GM12878 (cell line): ENCODE data around the gene GJA10. TPM values are rescaled to one million over a fixed set of nuclear protein-coding genes. Genes with fewer than 3 reads are reported as not detected.

Experiments used
- ATAC-seq: fragments of 200-7000 bp; cut with Tn5 transposase; 3 replicates; pipeline ENCODE4 v1.9.1; 2020; ENCODE audit warnings: mild to moderate bottlenecking, moderate library complexity
- BruUV-seq: library from RNA; stranded (reverse); fragments of 400-500 nt; replicated peaks from 2 replicates; lab custom pipeline; 2021; lab: Mats Ljungman, UMichigan
- CTCF ChIA-PET: fragments of 300-600 bp; sonication (Branson Sonifier 250); formaldehyde crosslinking; extraction: SDS; loops from one replicate; lab custom pipeline; 2021; ENCODE audit warnings: inconsistent platforms; lab: Yijun Ruan, JAX
- POLR2A ChIA-PET: fragments of 350-600 bp; formaldehyde crosslinking; extraction: SDS; loops from one replicate; lab custom pipeline; 2021; ENCODE audit warnings: inconsistent platforms; lab: Charles Lee
- RAD21 ChIA-PET: fragments of 300-600 bp; sonication (Branson Sonifier 250); formaldehyde crosslinking; loops from one replicate; lab custom pipeline; 2023; ENCODE audit warnings: antibody characterized with exemption; ENCODE audit not compliant: unreplicated experiment; lab: Charles Lee
- SMC1A ChIA-PET: fragments of 300-600 bp; sonication (Branson Sonifier 250); formaldehyde crosslinking; loops from one replicate; lab custom pipeline; 2023; ENCODE audit not compliant: unreplicated experiment, uncharacterized antibody; lab: Charles Lee
- DNase-seq: peaks from one replicate; pipeline ENCODE4 v3.0.0-alpha.2; 2011; ENCODE audit warnings: low read depth, low spot score
- FAIRE-seq: peaks from 3 replicates; lab custom pipeline; 2011; peaks lifted over from hg19 to GRCh38; lab: Jason Lieb, UNC
- H2AFZ ChIP-seq: 2 replicates; pipeline ENCODE4 v1.6.0; 2011; ENCODE audit warnings: low read depth, low read length, control low read depth; ENCODE audit not compliant: control insufficient read depth
- H3K27ac ChIP-seq: 2 replicates; pipeline ENCODE4 v1.5.1; 2011; ENCODE audit warnings: control low read depth; ENCODE audit not compliant: control insufficient read depth, insufficient read depth
- H3K27me3 ChIP-seq, 2 experiments: replicated peaks in 1 of 2; 2 replicates each; pipeline versions ENCODE4 v1.6.0 to v1.6.1; 2011; ENCODE audit warnings: low read length in 1 of 2; ENCODE audit not compliant: control insufficient read depth in 2 of 2, insufficient read depth in 2 of 2
- H3K36me3 ChIP-seq, 2 experiments: 2 replicates each; pipeline ENCODE4 v1.5.1; 2011; ENCODE audit warnings: low read length in 1 of 2; ENCODE audit not compliant: control insufficient read depth in 2 of 2, insufficient read depth in 2 of 2
- H3K4me1 ChIP-seq: 2 replicates; pipeline ENCODE4 v1.6.1; 2011; ENCODE audit warnings: mild to moderate bottlenecking, low read length, moderate library complexity, mixed read lengths; ENCODE audit not compliant: control insufficient read depth, insufficient read depth
- H3K4me2 ChIP-seq: 2 replicates; pipeline ENCODE4 v1.6.0; 2011; ENCODE audit warnings: control low read depth; ENCODE audit not compliant: control insufficient read depth, insufficient read depth
- H3K4me3 ChIP-seq: fragments of 200-600 bp; sonication (generic); 2 replicates; pipeline ENCODE4 v1.5.1; 2016
- H3K79me2 ChIP-seq: 2 replicates; pipeline ENCODE4 v1.6.0; 2011; ENCODE audit warnings: low read length; ENCODE audit not compliant: control insufficient read depth, insufficient read depth
- H3K9ac ChIP-seq: 2 replicates; pipeline ENCODE4 v1.8.0; 2011; ENCODE audit warnings: low read length, control low read depth, mixed read lengths; ENCODE audit not compliant: control insufficient read depth, insufficient read depth
- H3K9me3 ChIP-seq: replicated peaks from 3 replicates; pipeline ENCODE4 v1.5.1; 2011; ENCODE audit warnings: mild to moderate bottlenecking, low read length; ENCODE audit not compliant: control insufficient read depth, insufficient read depth
- H4K20me1 ChIP-seq: 2 replicates; pipeline ENCODE4 v1.6.0; 2011; ENCODE audit not compliant: control insufficient read depth, insufficient read depth
- CTCF ChIP-seq, 3 experiments: IDR thresholded peaks in 2 of 3; conservative IDR thresholded peaks in 1 of 3; 2 replicates each; pipeline ENCODE4 v1.5.1; 2011; ENCODE audit warnings: low read depth in 3 of 3, low read length in 3 of 3, mild to moderate bottlenecking in 3 of 3, control low read depth in 2 of 3, moderate library complexity in 2 of 3, inconsistent platforms in 1 of 3, mixed read lengths in 1 of 3; ENCODE audit not compliant: control insufficient read depth in 2 of 3, insufficient read depth in 1 of 3; ENCODE audit errors: extremely low read depth in 1 of 3
- IRF4 ChIP-seq: IDR thresholded peaks from 2 replicates; pipeline ENCODE4 v1.6.1; 2011; ENCODE audit warnings: low read depth, low read length
- MXI1 ChIP-seq: fragments of 150-350 bp; IDR thresholded peaks from 2 replicates; pipeline ENCODE4 v1.6.1; 2011; ENCODE audit warnings: low read depth, mild to moderate bottlenecking, inconsistent platforms, low read length, improper control_type of control experiment
- SMARCA5 ChIP-seq: fragments of 450-650 bp; IDR thresholded peaks from 2 replicates; pipeline ENCODE4 v1.6.1; 2017; ENCODE audit warnings: mild to moderate bottlenecking
- WGBS: methylation state at CpG from one replicate; pipeline ENCODE4 v1.1.6; 2016; ENCODE audit warnings: low lambda C conversion rate; ENCODE audit not compliant: insufficient replicate concordance, insufficient coverage; ENCODE audit errors: missing lambda C conversion rate; 5-methylcytosine and 5-hydroxymethylcytosine counted together
- in situ Hi-C: fragments of 300-500 bp; cut with MboI; formaldehyde crosslinking; loops from 9 replicates; pipeline ENCODE4 v1.14.3; 2018; ENCODE audit warnings: mixed read lengths
- intact Hi-C: fragments of 100-400 bp; cut with micrococcal nuclease; formaldehyde crosslinking; loops from one replicate; pipeline ENCODE4 v1.14.2; 2022; ENCODE audit not compliant: unreplicated experiment
- polyA plus RNA-seq, 11 experiments: library from polyadenylated mRNA; depleted of rRNA in 4 of 11; unstranded in 6 of 11; stranded (reverse) in 5 of 11; fragments of >200 nt; fragmentation: Nextera tagmentation in 4 of 11; fragmentation: Illumina TruSeq in 1 of 11; extraction: Ambion mirVana in 4 of 11; extraction: Trizol in 1 of 11; gene quantifications; 1 replicate in 1 of 11; 2 replicates in 10 of 11; pipeline versions ENCODE4 v1.2.1 to v1.2.3, GENCODE V29; 2011 to 2016; ENCODE audit warnings: inconsistent platforms in 2 of 11, missing spikeins in 2 of 11, low read depth in 1 of 11
- small RNA-seq: library from RNA; depleted of rRNA; stranded (forward); fragments of <200 nt; gene quantifications from one replicate; pipeline ENCODE3, GENCODE V24; 2014
- total RNA-seq, 4 experiments: library from RNA; depleted of rRNA in 3 of 4; stranded (reverse); fragments of >200 nt in 3 of 4; fragmentation: Illumina TruSeq in 1 of 4; extraction: Trizol in 1 of 4; gene quantifications; 2 replicates each; pipeline versions ENCODE4 v1.2.1 to v1.2.3, GENCODE V29; 2013 to 2021
- TF ChIP-seq, protein P1 (sequence below): IDR thresholded peaks from 2 replicates; pipeline ENCODE4 v1.6.1; 2012; ENCODE audit warnings: low read depth, low read length, improper control_type of control experiment

GJA10 gene
- total and polyA plus RNA-seq, 10 of the 15 experiments (the other 5 are each of a cell fraction or from before 2014, with no cell fraction given): not detected

- intact Hi-C loops: loop anchor here (5.0 kb wide), 1 partner anchor 232 kb away; no protein-coding TSS in a partner anchor
- FAIRE-seq: no peak
- BruUV-seq: no TSS peak
- H3K9ac ChIP-seq: no peak overlapping the region
- DNase-seq: no peak
- no peaks in the 10 kb centered on the region; the same call in 1 of the 2 replicates for H4K20me1 ChIP-seq
- H3K9me3 ChIP-seq: peaks cover 2% of the 10 kb centered on the region; the same call in 2 of the 3 replicates
- ChIA-PET RAD21 (no interaction called here), CTCF (interaction anchor here (0.6 to 1.5 kb wide), 2 partner anchors 80 to 448 kb away, joined by 3 to 4 read pairs; no protein-coding TSS in a partner anchor), SMC1A (interaction anchor here (0.7 to 1.3 kb wide), 2 partner anchors 235 to 541 kb away, joined by 3 read pairs; no protein-coding TSS in a partner anchor), POLR2A (no interaction called here)
- H3K27ac ChIP-seq: no peak overlapping the region
- ATAC-seq: no peak
- H3K27me3 ChIP-seq: no peaks in the 10 kb centered on the region; a peak in 2 of 4 replicates
- H3K79me2 ChIP-seq: no peaks in the 10 kb centered on the region
- no peak overlapping the region for H3K4me3 ChIP-seq
- no peaks in the 10 kb centered on the region for H3K36me3 ChIP-seq
- H3K4me1 ChIP-seq: no peaks in the 10 kb centered on the region
- 0% methylated on average over 1 of the region's 1 CpG for WGBS
- H2AFZ ChIP-seq: no peak overlapping the region
- TF ChIP-seq, protein P1, sequence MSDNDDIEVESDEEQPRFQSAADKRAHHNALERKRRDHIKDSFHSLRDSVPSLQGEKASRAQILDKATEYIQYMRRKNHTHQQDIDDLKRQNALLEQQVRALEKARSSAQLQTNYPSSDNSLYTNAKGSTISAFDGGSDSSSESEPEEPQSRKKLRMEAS: no peak
- TF ChIP-seq MXI1: no peak
- TF ChIP-seq SMARCA5: no peak
- TF ChIP-seq IRF4: no peak
- TF ChIP-seq CTCF (IDR thresholded peaks at IDR 0.05 in 2 of 3, conservative IDR thresholded peaks at IDR 0.05 in 1 of 3; ENCODE audit: control insufficient read depth in 2 of 3, extremely low read depth in 1 of 3, insufficient read depth in 1 of 3, low read depth in 3 of 3, low read length in 3 of 3): peak; percentile 7 to 34 (median 16); a peak in 1 of 6 replicates
- H3K4me2 ChIP-seq: no peak overlapping the region
- in situ Hi-C loops: loop anchor here (10.0 kb wide), 1 partner anchor 450 kb away; no protein-coding TSS in a partner anchor
Observed at GRCh38 chr6:89944826-89945407, 50.6 kb downstream of the GJA10 start.

Small RNA genes within 50 kb of the gene (small RNA-seq; reads per million reads assigned to genes)
- gene RF00019: not detected

Other genes starting within 250 kb of the GJA10 start
- gene MDN1, start 74.7 kb upstream of the GJA10 start, total RNA-seq (2014; rRNA removed): 30.9 and 32.8 TPM in 2 replicates
- 30.5 and 31.9 TPM in 2 replicates for gene MDN1, start 74.7 kb upstream of the GJA10 start, total RNA-seq (2014; rRNA removed; fragmentation: Illumina TruSeq; extraction: Trizol)
- 44.2 and 50.1 TPM in 2 replicates for gene MDN1, start 74.7 kb upstream of the GJA10 start, total RNA-seq (2021)
- 24.6 and 26.4 TPM in 2 replicates for gene MDN1, start 74.7 kb upstream of the GJA10 start, polyA plus RNA-seq (2011; rRNA removed)
- 27.1 and 28.4 TPM in 2 replicates for gene MDN1, start 74.7 kb upstream of the GJA10 start, polyA plus RNA-seq (2014; fragmentation: Illumina TruSeq; extraction: Trizol)
- gene MDN1, start 74.7 kb upstream of the GJA10 start, polyA plus RNA-seq (2014; fragmentation: Nextera tagmentation; extraction: Ambion mirVana): 10 to 100 TPM; 19.0 to 19.6 TPM
- 15.2 and 17.9 TPM in 2 replicates for gene MDN1, start 74.7 kb upstream of the GJA10 start, polyA plus RNA-seq (2014; rRNA removed)
- 10 to 100 TPM; 14.3 to 15.1 TPM for gene MDN1, start 74.7 kb upstream of the GJA10 start, polyA plus RNA-seq (2016; fragmentation: Nextera tagmentation; extraction: Ambion mirVana)
- 13.3 and 15.3 TPM in 2 replicates for gene CASP8AP2, start 64.6 kb upstream of the GJA10 start, total RNA-seq (2014; rRNA removed)
- gene CASP8AP2, start 64.6 kb upstream of the GJA10 start, total RNA-seq (2014; rRNA removed; fragmentation: Illumina TruSeq; extraction: Trizol): 27.3 and 28.6 TPM in 2 replicates
- 18.0 and 18.7 TPM in 2 replicates for gene CASP8AP2, start 64.6 kb upstream of the GJA10 start, total RNA-seq (2021)
- 12.0 and 18.8 TPM in 2 replicates for gene CASP8AP2, start 64.6 kb upstream of the GJA10 start, polyA plus RNA-seq (2011; rRNA removed)
- 18.8 and 24.3 TPM in 2 replicates for gene CASP8AP2, start 64.6 kb upstream of the GJA10 start, polyA plus RNA-seq (2014; fragmentation: Illumina TruSeq; extraction: Trizol)
- 10 to 100 TPM; 12.1 to 15.5 TPM for gene CASP8AP2, start 64.6 kb upstream of the GJA10 start, polyA plus RNA-seq (2014; fragmentation: Nextera tagmentation; extraction: Ambion mirVana)
- 10.0 and 11.1 TPM in 2 replicates for gene CASP8AP2, start 64.6 kb upstream of the GJA10 start, polyA plus RNA-seq (2014; rRNA removed)
- gene CASP8AP2, start 64.6 kb upstream of the GJA10 start, polyA plus RNA-seq (2016; fragmentation: Nextera tagmentation; extraction: Ambion mirVana): 10 to 100 TPM; 28.7 TPM